WI38 (cell line): ENCODE measurements around the gene TRIM16.
A peak's percentile ranks its signal among the peaks of the same experiment; 100 is the strongest.
"Not testable (repeated sequence)": the region's sequence is repeated elsewhere in the genome, so short reads cannot be mapped to it uniquely, and the experiment has no call there.

Experiments
- H3K4me3 ChIP-seq: 2 replicates; pipeline ENCODE4 v1.5.1; 2011; ENCODE audit warnings: low read depth, mild to moderate bottlenecking, control low read depth, low read length
- CTCF ChIP-seq: IDR thresholded peaks from 2 replicates; pipeline ENCODE4 v1.5.1; 2012; ENCODE audit warnings: low read depth, mild to moderate bottlenecking, control low read depth, low read length

Gene TRIM16

DNA sequence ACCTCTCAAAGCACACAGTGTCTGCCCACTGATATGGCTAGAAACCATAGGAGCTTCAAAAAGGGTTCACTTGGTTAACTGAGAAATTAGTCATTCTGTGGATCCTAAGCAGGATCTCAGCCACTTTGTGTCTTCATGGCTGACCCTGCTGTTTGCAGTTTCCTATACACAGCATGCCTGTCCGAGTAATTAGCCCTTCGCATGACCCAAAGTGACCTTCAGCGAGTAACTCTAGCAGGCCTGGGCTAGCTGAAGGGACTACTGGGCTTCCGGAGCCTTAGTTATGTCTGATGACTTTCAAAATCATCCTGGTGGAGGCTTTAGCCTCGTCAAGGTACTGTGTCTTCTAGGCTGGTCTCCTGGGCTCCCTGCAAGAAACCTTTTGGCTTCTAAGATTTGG lies 35.7 kb downstream of the TRIM16 start:
- H3K4me3 ChIP-seq, result peak overlapping the region; percentile 18; the same call in 1 of the 2 replicates
- no peak for TF ChIP-seq CTCF

DNA sequence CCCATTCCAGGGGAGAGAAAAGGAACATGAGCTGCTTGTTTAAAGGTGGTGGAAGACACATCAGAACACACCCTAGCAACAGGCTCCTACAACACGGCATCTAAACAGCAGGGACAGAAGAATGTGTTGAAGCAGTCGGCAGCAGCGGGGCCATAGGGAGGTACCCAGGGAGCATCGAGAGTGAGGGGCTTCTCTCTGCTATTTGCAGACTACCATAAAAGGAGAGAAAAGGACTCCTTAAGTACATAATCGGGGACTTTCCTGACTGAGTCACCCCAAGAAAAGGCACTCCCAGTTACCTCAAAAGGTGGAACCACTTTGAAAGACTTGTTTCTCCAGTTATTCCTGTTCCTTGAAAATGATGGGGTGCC lies 38.2 kb downstream of the TRIM16 start:
- H3K4me3 ChIP-seq, result not testable (repeated sequence)

- H3K4me3 ChIP-seq, result not testable (repeated sequence)
These were observed 38.8 kb downstream of the TRIM16 start for GRCh38 chr17:15645099-15645941.

DNA sequence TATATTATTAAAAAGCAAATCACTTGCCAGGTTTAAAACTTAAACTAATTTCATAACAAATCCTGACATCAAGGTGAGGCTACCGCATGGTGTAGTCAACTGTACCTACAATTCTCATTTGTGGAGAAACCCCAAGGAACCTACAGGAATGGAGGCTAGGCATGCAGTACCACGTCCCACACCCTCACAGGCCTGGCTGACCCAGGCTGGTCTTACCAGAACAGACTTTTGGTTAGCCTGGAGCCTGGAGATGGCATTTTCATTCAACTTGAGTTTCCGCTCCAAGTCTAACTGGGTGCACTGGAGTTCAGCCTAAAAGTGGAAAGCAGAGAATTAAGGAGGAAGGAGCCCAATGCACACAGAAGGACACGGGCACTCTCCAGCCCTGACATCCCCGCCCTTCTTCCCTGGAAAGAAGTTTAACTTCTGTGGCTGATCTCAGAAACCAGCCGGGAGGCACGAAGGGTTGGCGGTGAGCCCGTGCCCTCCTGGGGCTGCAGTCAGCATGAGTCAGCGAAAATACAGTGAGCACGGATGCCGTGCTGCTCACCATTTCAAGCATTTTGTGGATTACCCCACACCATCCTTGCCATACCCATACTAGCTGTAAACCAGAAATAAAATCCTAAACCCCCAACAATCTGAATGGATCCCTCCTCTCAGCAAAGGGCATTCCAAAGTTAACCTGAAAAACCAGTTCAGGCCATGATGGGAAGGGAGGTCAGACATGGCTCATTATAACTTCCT lies 41.4 kb downstream of the TRIM16 start:
- not testable (repeated sequence) for H3K4me3 ChIP-seq

GRCh38 chr17:15642014-15642413 lies 42.1 kb downstream of the TRIM16 start:
- H3K4me3 ChIP-seq, result not testable (repeated sequence)

- H3K4me3 ChIP-seq, result not testable (repeated sequence)
These were observed 53.1 kb downstream of the TRIM16 start for GRCh38 chr17:15630930-15631453.

- H3K4me3 ChIP-seq, result not testable (repeated sequence)
These were observed 54.1 kb downstream of the TRIM16 start for GRCh38 chr17:15629991-15630390.

GRCh38 chr17:15623661-15624209 lies 60.4 kb downstream of the TRIM16 start:
- H3K4me3 ChIP-seq, result not testable (repeated sequence)

DNA sequence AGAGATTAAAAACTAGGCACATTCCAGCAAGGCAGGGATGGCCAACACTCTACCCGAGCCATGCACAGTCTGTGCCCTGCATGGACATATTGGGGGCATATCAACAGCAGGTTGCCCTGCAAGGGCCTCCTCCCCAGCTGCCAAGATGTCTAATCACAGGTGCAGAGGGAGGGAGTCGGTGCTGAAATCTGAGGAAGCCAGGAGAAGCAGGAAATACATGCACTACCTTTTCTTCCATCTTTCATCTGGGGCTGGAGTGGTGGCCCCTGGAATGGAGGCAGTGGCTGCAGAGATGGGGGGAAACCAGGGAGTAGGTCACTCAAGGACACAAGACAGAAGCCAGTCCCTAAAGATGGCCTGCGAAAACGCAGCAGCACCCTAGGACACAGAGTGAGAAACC lies 60.9 kb downstream of the TRIM16 start:
- H3K4me3 ChIP-seq, result not testable (repeated sequence)

- not testable (repeated sequence) for H3K4me3 ChIP-seq
These were observed 62.0 kb downstream of the TRIM16 start for GRCh38 chr17:15622124-15622523.

GRCh38 chr17:15619331-15620058 lies 64.6 kb downstream of the TRIM16 start, which contains the start of gene FBXW10B:
Gene FBXW10B, minus strand, starts transcription at chr17:15619704. Its CDS starts 192 bp downstream, at chr17:15619512.
- not testable (repeated sequence) for H3K4me3 ChIP-seq

GRCh38 chr17:15616828-15617227 lies 67.3 kb downstream of the TRIM16 start:
- H3K4me3 ChIP-seq, result not testable (repeated sequence)

GRCh38 chr17:15615850-15616249 lies 68.3 kb downstream of the TRIM16 start:
- not testable (repeated sequence) for H3K4me3 ChIP-seq

DNA sequence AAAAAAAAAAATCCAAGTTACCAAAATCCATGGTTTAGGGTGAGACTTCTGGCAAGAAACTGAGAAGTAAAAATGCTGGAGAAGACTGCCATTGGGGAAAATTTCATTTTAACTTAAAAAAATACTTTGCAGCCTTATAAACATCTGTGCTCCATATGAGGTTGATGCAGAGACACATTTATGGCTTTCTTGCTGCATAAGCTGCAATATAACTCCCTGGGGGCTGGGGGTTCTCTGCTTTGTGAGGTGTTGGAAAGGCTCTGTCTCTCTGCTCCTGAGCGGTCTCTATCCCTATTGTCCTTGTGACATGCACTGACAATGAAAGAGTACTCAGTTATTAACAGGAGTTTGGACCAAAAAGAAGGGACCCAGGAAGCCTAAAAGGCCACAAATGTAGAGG lies 71.0 kb downstream of the TRIM16 start:
- not testable (repeated sequence) for H3K4me3 ChIP-seq

- not testable (repeated sequence) for H3K4me3 ChIP-seq
These were observed 91.2 kb downstream of the TRIM16 start for GRCh38 chr17:15592960-15593359.

DNA sequence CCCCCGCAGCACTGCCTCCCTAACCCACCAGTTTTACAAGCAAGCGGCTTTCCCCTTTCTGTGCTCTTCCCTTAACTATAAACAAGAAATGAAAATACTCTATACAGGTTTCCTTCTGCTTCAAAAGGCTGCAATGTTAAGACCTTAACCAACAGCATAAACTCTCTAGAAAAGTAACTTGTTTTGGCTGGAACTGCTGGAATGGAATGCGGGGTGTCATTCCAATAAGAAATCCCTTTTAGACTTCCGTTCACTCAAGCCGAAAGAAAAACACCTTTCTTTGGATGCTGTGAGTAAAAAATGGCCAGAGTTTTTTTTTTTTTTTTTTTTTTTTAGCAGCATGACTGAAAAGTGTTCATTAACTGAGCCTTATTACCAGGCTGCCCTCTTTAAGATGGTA lies 92.1 kb downstream of the TRIM16 start:
- not testable (repeated sequence) for H3K4me3 ChIP-seq

DNA sequence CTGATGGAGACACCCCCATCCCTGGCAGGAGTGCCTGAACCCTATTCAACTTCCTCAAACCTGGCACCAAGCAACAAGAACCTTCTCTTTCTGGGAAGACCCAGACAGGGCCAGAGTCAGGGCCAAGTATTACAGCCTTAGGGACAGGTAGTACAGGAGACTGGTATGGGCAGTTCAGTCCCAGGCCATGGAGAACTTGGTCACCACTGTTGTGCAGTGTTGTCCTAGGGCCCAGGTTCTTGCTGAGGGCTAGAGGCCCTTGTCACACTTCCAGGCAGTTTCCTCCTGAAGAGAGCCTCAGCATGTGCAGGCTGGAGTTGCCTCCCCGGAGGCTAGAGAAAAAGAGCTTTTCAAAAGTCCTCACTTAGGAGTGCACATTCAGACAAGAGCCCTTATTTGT lies 93.3 kb downstream of the TRIM16 start:
- not testable (repeated sequence) for H3K4me3 ChIP-seq

- not testable (repeated sequence) for H3K4me3 ChIP-seq
These were observed 94.3 kb downstream of the TRIM16 start for GRCh38 chr17:15589544-15590536.
